NCI-H146 treated with DMSO at 0.1 percent for 48 hours (cell line): ENCODE results near the gene BTF3L4.
"Not testable (repeated sequence)": the region's sequence is repeated elsewhere in the genome, so short reads cannot be mapped to it uniquely, and the experiment has no call there.

Experiments
- DNase-seq: peaks from one replicate; lab custom pipeline; 2025; ENCODE audit not compliant: unreplicated experiment; lab: John Stamatoyannopoulos, UW

The BTF3L4 gene

DNA sequence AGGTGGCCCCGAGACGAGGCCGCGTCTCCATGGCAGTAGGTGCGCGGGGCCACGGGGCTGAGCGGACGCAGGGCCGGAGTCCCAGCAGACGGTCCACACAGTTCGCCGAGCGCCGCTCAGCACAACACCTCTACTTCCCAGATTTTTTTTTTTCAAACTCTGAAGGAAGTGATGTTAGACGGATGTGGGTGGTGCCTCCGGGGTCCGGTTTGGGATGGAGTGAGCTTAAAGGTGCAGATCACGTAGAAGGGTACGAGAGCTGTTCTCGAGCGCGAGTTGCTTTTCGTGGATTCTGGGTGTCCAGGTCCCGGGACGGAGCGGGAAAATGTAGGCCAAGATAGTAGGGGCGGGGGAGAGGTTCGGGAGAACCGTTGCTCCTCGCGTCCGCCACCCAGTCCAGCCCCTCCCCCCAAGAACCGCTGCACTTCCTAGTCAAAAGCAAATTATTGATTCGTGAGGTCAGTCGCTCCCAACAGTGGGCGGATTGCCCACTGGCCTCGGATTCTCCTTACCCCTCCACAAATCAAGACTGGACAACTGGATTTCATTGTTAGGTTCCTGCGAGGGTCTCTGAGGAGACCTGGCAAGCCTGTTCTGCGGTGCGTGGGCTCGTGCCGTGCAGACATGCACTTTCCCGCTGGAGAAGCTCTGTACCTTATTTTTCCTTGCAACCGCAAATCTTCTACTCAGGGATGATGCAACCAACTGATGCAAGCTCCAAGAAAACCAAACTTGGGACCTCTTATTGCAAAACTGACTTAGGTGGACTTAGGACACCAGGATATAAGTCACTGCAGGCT, 829 bp upstream of the BTF3L4 start, which contains the start of gene TXNDC12:
TXNDC12 (minus strand) TSS at position 126 of the 800 bp plus-strand sequence; CDS start at position 31, 95 bp downstream.
- DNase-seq, result peak; percentile 88

GRCh38 chr1:52055866-52056162, 281 bp upstream of the BTF3L4 start:
- DNase-seq, result no peak

DNA sequence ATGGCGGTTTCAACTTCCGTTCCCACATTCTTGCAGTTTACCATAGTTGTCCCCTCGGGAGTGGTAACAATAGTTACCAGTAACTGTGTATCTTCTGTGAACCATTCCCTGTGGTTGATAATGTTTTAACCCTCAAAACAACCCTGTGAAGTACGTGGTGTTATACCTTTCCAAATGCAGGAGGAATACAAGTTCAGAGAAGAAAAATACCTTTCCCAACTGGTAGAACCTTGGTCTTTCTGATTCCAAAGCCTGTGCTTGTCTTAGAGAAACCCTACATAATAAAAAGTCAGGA, 789 bp downstream of the BTF3L4 start:
- DNase-seq, result no peak

- DNase-seq, result no peak
These were observed 1.2 kb downstream of the BTF3L4 start for GRCh38 chr1:52057255-52057654.

- no peak for DNase-seq
These were observed 1.9 kb downstream of the BTF3L4 start for GRCh38 chr1:52057876-52058415.

DNA sequence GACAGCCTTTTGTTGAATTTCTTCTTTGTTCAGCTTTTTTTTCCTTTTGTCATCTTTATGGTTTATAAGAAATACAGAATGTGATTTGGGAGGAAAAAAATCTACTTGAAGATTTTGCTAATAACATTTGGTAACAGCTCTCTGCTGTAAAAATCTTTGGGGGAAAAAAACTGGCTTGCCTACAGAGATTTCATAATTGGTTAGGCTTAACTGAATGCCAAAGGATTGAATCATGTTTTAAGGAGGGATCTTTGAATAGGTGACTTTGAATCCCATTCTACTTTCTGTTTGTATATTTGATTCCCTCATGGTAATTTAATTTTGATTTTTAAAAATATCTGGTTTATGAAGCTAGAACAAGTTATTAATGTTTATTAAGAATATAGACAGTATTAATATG, 3.2 kb downstream of the BTF3L4 start:
- no peak for DNase-seq

DNA sequence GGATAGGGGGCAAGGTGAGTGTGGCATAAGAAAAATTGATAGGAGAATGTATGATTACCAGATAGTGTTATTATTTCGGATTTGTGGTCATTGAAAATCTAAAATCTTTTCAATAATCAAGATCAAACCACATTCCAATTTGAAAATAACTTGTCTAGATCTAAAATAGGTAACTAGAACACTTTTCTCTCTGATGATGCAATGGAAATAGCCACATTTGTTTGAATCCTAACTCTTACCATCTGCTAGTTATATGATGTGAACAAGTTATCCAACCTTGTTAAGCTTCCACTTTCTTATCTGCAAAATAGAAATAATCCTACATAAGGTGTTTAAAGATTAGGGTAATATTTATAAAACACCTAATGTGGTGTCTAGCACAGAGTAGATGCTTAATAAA, 3.8 kb downstream of the BTF3L4 start:
- DNase-seq, result no peak

DNA sequence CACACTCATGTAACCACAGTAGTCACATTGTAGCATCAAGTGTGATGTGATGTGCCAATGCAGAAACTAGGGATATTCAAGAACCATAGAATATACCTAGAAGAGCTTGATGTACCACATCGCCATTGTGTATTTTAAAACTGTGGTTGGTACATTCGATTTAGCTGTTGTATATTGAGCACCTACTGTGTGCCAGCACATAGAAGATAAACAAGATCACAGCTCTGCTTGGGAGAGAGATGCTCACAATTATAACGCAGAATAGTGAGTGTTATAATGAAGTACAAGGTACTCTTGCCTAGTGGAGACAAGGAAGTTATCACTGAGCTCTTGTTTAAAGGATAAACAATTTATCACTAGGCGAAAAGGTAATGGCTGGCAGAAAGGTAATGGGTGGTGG, 4.7 kb downstream of the BTF3L4 start:
- no peak for DNase-seq

- no peak for DNase-seq
These were observed 7.1 kb downstream of the BTF3L4 start for GRCh38 chr1:52063192-52063591.

DNA sequence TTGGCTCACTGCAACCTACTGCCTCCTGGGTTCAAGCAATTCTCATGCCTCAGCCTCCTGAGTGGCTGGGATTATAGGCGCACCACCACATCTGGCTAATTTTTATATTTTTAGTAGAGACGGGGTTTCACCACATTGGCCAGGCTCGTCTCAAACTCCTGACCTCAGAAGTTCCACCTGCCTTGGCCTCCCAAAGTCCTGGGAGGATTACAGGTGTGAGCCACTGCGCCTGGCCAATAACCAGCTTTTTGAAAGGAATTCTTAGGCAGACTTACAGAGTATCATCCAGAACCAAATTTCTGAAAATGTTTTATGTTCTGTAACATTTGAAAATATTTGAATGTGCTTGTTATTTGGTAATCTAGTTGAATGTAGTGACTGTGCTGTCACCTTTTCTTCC, 14.6 kb downstream of the BTF3L4 start:
- DNase-seq, result no peak

GRCh38 chr1:52072291-52072690, 16.2 kb downstream of the BTF3L4 start:
- DNase-seq, result no peak

GRCh38 chr1:52077277-52077676, 21.2 kb downstream of the BTF3L4 start:
- not testable (repeated sequence) for DNase-seq

DNA sequence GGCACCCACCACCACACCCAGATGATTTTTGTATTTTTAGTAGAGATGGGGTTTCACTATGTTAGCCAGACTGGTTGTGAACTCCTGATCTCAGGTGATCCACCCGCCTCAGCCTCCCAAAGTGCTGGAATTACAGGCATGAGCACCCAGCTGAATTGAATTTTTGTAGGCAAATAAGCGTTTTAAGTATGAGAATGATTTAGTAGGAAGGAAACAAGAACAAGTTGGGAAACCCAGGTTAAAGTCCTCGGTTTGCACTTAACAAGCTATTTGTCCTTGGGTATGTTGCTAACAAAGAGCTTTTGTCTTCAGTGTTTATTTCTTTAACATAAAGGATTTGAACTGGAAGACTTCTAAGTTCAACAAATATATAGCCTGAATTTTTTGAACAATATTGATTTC, 23.9 kb downstream of the BTF3L4 start:
- no peak for DNase-seq

DNA sequence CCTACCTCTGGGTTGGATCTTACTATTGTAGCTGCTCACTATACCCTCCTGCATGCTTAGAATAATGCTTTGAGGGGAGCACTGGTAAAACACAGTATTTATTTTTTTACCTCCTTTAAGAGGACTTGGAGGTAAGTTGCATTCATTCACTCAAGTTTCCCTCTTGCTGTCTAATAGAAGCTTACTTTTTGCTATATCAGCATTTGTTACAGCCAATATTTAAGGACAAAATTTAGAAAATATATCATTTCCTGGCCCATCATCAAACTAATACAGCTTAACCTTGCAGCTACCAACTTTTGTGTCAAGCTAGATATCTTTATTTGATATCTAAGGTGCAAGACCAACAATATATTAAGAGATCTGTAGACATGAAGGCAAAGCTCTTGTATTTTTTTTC, 31.8 kb downstream of the BTF3L4 start:
- DNase-seq, result not testable (repeated sequence)

GRCh38 chr1:52094300-52094699, 38.2 kb downstream of the BTF3L4 start:
- DNase-seq, result not testable (repeated sequence)

- DNase-seq, result no peak
These were observed 40.1 kb downstream of the BTF3L4 start for GRCh38 chr1:52096216-52096615.

- peak; percentile 87 for DNase-seq
These were observed 42.2 kb downstream of the BTF3L4 start for GRCh38 chr1:52098139-52098871.

- no peak for DNase-seq
These were observed 46.4 kb downstream of the BTF3L4 start for GRCh38 chr1:52102336-52103013.

GRCh38 chr1:52111492-52111891, 55.4 kb downstream of the BTF3L4 start:
- no peak for DNase-seq

DNA sequence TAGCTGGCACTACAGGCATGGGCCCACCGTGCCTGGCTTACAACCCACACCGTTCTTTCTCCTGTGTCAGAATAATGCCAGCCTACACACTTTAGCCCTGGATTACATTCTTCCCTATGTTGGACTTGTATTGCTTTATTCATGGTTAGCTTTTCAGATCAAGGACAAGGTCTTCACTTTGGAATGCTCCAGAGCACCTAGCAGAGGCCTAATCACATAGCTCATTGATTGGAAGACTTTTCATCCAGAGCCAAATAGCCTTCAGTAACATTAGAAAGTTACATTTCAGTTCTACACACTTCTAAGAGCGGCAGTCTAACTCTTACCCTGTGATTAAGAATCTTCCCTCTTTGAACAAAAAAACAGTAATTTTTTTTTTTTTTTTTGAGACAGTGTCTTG, 56.4 kb downstream of the BTF3L4 start:
- DNase-seq, result no peak

DNA sequence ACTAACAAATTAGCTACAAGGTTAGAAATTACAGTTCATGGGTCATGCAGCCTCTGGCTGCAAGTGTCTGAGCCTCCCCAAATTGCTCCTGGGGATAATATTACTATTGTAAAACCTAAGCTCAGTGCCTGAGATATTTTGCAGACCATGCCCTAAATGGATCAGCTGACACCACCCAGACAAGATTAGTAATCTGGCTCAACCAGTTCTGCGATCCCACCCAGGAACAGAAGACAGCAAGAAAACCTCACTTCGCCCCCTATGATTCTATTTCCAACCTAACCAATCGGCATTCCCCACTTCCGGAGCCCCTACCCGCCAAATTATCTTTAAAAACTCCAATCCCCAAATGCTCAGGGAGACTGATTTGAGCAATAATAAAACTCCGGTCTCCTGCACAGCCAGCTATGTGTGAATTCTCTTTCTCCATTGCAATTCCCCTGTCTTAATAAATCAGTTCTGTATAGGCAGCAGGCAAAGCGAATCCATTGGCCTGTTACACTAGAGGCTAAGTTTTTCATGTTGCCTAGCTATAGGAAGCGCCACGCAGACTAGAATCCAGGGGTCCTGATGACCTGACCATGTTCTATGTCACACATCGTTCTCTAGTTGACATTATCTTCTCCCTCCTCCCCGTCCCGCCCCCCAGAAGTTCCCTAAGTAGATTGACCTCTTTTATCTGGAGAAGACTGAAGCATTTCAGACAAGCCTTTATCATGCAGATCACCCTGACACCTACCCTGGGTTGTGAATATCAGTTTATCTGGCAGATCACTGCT, 63.4 kb downstream of the BTF3L4 start:
- DNase-seq, result no peak
